Lower leg skin (tissue), 4 donors: ENCODE results near the gene TRIM34. TPM values are rescaled to one million over a fixed set of nuclear protein-coding genes. Genes with fewer than 3 reads are reported as not detected.
"Not testable (repeated sequence)": the region's sequence is repeated elsewhere in the genome, so short reads cannot be mapped to it uniquely, and the experiment has no call there.

Experiments
- DNase-seq, 2 donors: peaks; one replicate each; pipeline ENCODE4 v3.0.0-alpha.2; 2019; ENCODE audit warnings: low spot score in 2 of 2
- H3K4me3 ChIP-seq: fragments of 200-600 bp; sonication (generic); 2 replicates; pipeline ENCODE4 v1.5.1; 2017; ENCODE audit warnings: mild to moderate bottlenecking, low read depth; ENCODE audit not compliant: poor library complexity, severe bottlenecking
- CTCF ChIP-seq, 3 donors: fragments of 450-650 bp; IDR thresholded peaks; one replicate each; pipeline ENCODE4 v1.5.1; 2016; ENCODE audit warnings: antibody characterized with exemption in 3 of 3, mild to moderate bottlenecking in 3 of 3, moderate library complexity in 2 of 3
- POLR2A ChIP-seq, 2 donors: fragments of 450-650 bp; IDR thresholded peaks; one replicate each; pipeline ENCODE4 v1.6.1; 2016 to 2017; ENCODE audit warnings: antibody characterized with exemption in 2 of 2, mild to moderate bottlenecking in 1 of 2, moderate library complexity in 1 of 2
- WGBS, 2 donors: methylation state at CpG; one replicate each; pipeline ENCODE4 v1.1.5; 2018; 5-methylcytosine and 5-hydroxymethylcytosine counted together
- intact Hi-C: fragments of 100-400 bp; cut with DNase I; formaldehyde crosslinking; loops from one replicate; pipeline ENCODE4 v1.15.0; 2023; ENCODE audit warnings: low total_unique reads
- total RNA-seq, 4 donors: library from RNA; depleted of rRNA; stranded (reverse); fragments of >200 nt; gene quantifications; one replicate each; pipeline ENCODE4 v1.1.0, GENCODE V29; 2016

TRIM34 gene
- total RNA-seq, 4 donors from 2014 or later: 2.7 to 10.3 (median 6.9) TPM

GRCh38 chr11:5686426-5686825 lies 61.6 kb downstream of the TRIM34 start:
- H3K4me3 ChIP-seq: no peak overlapping the region
- WGBS, 2 donors: 92 to 96% methylated on average over 4 of the region's 4 CpGs
- TF ChIP-seq POLR2A (IDR thresholded peaks at IDR 0.05) (no peak), CTCF (IDR thresholded peaks at IDR 0.05) (no peak)
- no peak for DNase-seq
- intact Hi-C loops: no loop called here

DNA sequence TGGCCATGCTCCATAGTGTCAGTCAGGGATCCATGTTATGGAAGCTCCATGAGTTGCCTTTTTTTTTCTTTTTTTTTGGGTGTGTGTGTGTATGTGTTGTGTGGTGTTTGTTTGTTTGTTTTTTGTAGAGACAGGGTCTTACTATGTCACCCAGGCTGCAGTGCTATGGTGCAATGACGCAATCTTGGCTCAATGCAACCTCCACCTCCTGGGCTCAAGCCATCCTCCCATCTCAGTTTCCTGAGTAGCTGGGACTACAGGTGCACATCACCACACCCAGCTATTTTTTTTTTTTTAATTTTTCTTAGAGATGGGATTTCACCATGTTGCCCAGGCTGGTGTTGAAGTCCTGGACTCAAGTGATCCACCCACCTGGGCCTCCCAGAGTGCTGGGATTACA lies 63.7 kb downstream of the TRIM34 start:
- 95 to 96% methylated on average over 1 of the region's 1 CpG for WGBS, 2 donors
- intact Hi-C loops: no loop called here

DNA sequence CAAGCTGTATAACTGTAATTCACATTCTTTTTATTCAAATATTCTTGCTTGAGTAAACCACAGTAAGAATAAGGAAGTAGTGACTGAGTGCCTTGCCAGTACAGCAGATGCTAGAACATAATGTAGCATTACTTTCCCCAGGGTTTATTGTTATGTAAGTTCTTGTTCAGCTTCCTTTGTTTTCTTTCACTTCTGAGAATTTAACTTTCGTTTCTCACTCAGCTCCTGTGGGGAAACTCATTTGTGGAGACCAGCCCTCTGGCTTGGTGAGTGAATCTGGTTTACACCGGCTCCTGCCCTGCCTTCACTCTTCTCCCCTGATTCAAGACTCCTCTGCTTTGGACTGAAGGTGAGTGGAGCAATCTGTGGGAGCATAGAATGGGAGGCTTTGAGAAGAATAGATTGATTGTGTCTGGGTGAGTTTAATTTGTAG lies 64.8 kb downstream of the TRIM34 start, which contains the start of gene TRIM22:
Gene TRIM22 (plus strand): TSS at position 240 of the 433 bp plus-strand sequence. CDS start 6,443 bp downstream, outside the sequence.
- TF ChIP-seq CTCF (IDR thresholded peaks at IDR 0.05) (no peak), POLR2A (IDR thresholded peaks at IDR 0.05) (no peak)
- peak within 1 kb of the TSS; percentile 25 for H3K4me3 ChIP-seq
- intact Hi-C loops: no loop called here
- WGBS, 2 donors: 3 to 4% methylated on average over 2 of the region's 2 CpGs
- peak in 1 of 2 donors; percentile 35 for DNase-seq

More for the DNA sequence above, 63.7 kb downstream of the TRIM34 start:
- DNase-seq: no peak
- no peak overlapping the region for H3K4me3 ChIP-seq
- no peak for TF ChIP-seq POLR2A (IDR thresholded peaks at IDR 0.05)
- no peak for TF ChIP-seq CTCF (IDR thresholded peaks at IDR 0.05)

- no peak for DNase-seq
- TF ChIP-seq CTCF (IDR thresholded peaks at IDR 0.05): no peak
- no peak for TF ChIP-seq POLR2A (IDR thresholded peaks at IDR 0.05)
- WGBS, 2 donors: 11 to 13% methylated on average over 5 of the region's 5 CpGs
- peak overlapping the region; percentile 25 for H3K4me3 ChIP-seq
- intact Hi-C loops: no loop called here
Measured at GRCh38 chr11:5690216-5690615, 65.4 kb downstream of the TRIM34 start.

- 10 to 26% methylated on average over 5 of the region's 5 CpGs for WGBS, 2 donors
- TF ChIP-seq POLR2A (IDR thresholded peaks at IDR 0.05) (no peak), CTCF (IDR thresholded peaks at IDR 0.05) (no peak)
- no peak overlapping the region for H3K4me3 ChIP-seq
- intact Hi-C loops: no loop called here
- DNase-seq: no peak
Measured at GRCh38 chr11:5690736-5691135, 65.9 kb downstream of the TRIM34 start.

- intact Hi-C loops: not testable (repeated sequence)
- 64 to 66% methylated on average over 12 of the region's 12 CpGs for WGBS, 2 donors
Measured at GRCh38 chr11:5691238-5691963, 66.6 kb downstream of the TRIM34 start.

More at GRCh38 chr11:5691238-5691963, 66.6 kb downstream of the TRIM34 start:
- not testable (repeated sequence) for H3K4me3 ChIP-seq, DNase-seq
